HG03095 (cell line): ENCODE measurements around the gene IGFALS.

ENCODE experiments used
- ATAC-seq: cut with Tn5 transposase; IDR thresholded peaks from one replicate; pipeline ENCODE4 v1.9.1; 2021; ENCODE audit warnings: moderate library complexity; ENCODE audit not compliant: unreplicated experiment

IGFALS gene

GRCh38 chr16:1767116-1767994 lies 26.1 kb downstream of the IGFALS start:
- ATAC-seq, result no peak

GRCh38 chr16:1766701-1767100 lies 26.8 kb downstream of the IGFALS start:
- ATAC-seq, result no peak

GRCh38 chr16:1766231-1766630 lies 27.3 kb downstream of the IGFALS start:
- no peak for ATAC-seq

GRCh38 chr16:1765826-1766225 lies 27.7 kb downstream of the IGFALS start:
- no peak for ATAC-seq

- no peak for ATAC-seq
Observed at GRCh38 chr16:1764971-1765370, 28.5 kb downstream of the IGFALS start.

GRCh38 chr16:1763521-1764511 lies 29.7 kb downstream of the IGFALS start:
- no peak for ATAC-seq

GRCh38 chr16:1762879-1763520 lies 30.5 kb downstream of the IGFALS start:
- ATAC-seq, result no peak

GRCh38 chr16:1762196-1762878 lies 31.2 kb downstream of the IGFALS start:
- no peak for ATAC-seq

GRCh38 chr16:1761751-1762150 lies 31.8 kb downstream of the IGFALS start:
- ATAC-seq, result no peak

GRCh38 chr16:1760911-1761310 lies 32.6 kb downstream of the IGFALS start:
- ATAC-seq, result no peak

- ATAC-seq, result no peak
Observed at GRCh38 chr16:1759511-1759910, 34.0 kb downstream of the IGFALS start.

GRCh38 chr16:1758923-1759322 lies 34.6 kb downstream of the IGFALS start:
- no peak for ATAC-seq

GRCh38 chr16:1757714-1758461 lies 35.6 kb downstream of the IGFALS start:
- no peak for ATAC-seq

- no peak for ATAC-seq
Observed at GRCh38 chr16:1754204-1754603, 39.3 kb downstream of the IGFALS start.

- ATAC-seq, result no peak
Observed at GRCh38 chr16:1752853-1753252, 40.7 kb downstream of the IGFALS start.

- no peak for ATAC-seq
Observed at GRCh38 chr16:1751946-1752345, 41.6 kb downstream of the IGFALS start.

GRCh38 chr16:1749152-1750117 lies 44.1 kb downstream of the IGFALS start:
- ATAC-seq, result no peak

- no peak for ATAC-seq
Observed at GRCh38 chr16:1747934-1748333, 45.6 kb downstream of the IGFALS start.
